Raji (cell line): ENCODE data around the gene JAKMIP1.

Source experiments
- POLR2A ChIP-seq: IDR thresholded peaks from 2 replicates; pipeline ENCODE4 v1.6.1; 2011; ENCODE audit warnings: low read depth, low read length, control low read depth; ENCODE audit not compliant: insufficient read depth

Gene JAKMIP1

GRCh38 chr4:6115746-6116586 is 84.4 kb downstream of the JAKMIP1 start:
- no peak for TF ChIP-seq POLR2A

DNA sequence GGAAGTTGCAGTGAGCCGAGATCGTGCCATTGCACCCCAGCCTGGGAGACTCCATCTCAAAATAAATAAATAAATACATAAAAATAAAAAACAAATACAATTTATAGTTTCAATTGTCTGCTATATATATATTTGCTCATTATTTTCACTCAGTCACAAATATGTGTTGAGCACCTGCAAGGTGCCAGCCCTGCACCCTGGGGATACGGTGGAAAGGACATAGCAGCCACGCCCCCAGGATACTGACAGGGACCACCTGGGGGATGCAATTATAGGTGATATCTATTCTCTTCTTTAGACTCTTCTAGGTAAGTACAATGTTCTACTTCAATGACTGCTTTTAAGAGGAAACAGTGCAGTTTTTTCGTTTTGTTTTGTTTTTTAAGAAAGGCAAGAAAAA is 85.0 kb downstream of the JAKMIP1 start:
- TF ChIP-seq POLR2A, result no peak

GRCh38 chr4:6114601-6115000 is 85.7 kb downstream of the JAKMIP1 start:
- no peak for TF ChIP-seq POLR2A

GRCh38 chr4:6114181-6114580 is 86.2 kb downstream of the JAKMIP1 start:
- no peak for TF ChIP-seq POLR2A

- TF ChIP-seq POLR2A, result no peak
Observed at GRCh38 chr4:6113641-6114040, 86.7 kb downstream of the JAKMIP1 start.

DNA sequence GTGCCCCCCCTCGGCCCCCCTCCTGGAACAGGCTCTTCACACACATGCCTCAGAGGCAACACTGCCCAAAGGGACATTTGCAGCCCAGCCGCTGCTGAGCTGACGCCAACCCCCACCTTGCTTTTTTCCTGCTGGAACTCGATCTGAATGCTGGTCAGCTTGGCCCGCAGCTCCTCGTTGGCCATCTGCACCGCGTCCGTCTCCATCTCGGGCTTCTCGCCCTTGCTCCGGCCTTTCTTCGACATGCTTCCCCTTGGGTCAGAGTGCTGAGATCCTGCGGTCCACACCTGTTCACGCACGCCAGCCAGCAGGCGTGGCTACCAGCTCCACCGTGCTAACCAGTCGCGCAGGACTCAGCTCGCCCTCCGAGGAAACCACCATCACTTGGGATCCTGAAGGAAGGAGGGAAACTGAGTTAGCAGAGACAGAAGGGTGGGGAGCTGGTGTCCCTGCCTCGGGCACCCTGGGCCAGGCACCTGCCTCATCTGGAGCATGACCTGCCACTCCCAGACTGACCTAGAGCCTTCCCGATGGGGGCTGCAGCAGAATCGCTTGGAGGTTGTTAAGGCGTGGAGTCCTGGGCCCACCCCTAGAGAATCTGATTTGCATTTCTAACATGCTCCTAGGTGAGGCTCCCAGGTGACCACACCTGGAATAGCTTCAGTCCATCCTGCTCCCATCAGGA is 87.6 kb downstream of the JAKMIP1 start:
- TF ChIP-seq POLR2A, result no peak

DNA sequence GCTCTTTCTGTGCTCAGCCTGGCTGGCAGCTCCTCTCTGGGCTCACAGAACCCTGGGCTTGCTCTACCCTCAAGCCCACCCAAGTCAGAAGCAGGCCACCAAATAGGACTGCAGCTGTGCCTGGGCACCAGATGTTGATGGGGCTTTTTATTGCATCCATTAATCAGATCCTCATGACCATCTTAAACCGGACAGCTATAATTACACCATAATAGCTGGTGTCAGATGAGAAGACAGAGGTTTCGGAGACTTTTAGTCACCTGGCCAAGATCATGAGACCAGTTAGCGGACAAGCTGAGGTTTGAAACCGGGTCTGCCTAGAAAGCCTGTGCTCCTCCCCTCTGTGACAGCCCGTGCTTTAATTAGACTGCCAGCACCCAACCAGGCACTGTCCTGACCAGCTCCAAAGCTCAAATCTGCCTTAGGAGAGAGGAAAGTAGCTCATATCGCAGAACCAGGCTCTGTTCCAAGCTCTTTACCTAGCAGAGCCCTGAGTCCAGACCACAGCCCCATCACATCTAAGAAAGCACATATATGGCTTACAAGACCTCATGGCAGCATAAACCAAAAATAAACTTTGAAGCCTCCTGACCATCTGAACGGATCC is 88.9 kb downstream of the JAKMIP1 start:
- TF ChIP-seq POLR2A, result no peak

DNA sequence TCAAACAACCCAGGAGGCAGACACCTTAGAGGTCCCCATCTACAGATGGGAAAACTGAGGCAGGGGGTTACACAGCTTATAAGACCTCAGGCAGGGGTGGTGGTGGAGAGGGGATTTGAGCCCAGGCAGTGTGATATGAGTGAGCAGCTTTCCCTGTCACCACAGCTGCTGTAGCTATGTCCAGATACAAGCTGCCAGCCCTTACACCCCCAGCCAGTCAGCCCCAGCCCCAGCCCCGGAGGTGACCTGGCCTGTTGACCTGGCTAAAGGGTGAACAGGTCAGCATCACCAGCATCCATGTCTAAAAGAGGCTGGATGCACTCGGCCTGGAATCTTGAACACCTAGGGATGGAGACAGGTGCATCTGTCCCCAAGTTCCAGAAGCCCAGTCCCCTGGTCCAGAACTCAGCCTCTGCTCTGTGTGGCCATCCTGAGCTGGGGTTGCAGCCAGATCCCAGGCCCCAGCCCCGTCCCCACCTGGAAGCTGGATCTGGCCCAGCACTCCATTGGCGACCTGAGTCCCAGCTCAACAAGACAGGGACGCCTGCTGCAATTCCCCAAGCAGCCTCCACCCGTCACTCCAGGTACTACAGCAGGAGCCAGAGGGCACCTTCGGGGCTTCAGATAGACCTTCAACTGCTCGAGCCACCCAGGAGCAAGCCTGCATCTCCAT is 89.5 kb downstream of the JAKMIP1 start:
- TF ChIP-seq POLR2A, result no peak

DNA sequence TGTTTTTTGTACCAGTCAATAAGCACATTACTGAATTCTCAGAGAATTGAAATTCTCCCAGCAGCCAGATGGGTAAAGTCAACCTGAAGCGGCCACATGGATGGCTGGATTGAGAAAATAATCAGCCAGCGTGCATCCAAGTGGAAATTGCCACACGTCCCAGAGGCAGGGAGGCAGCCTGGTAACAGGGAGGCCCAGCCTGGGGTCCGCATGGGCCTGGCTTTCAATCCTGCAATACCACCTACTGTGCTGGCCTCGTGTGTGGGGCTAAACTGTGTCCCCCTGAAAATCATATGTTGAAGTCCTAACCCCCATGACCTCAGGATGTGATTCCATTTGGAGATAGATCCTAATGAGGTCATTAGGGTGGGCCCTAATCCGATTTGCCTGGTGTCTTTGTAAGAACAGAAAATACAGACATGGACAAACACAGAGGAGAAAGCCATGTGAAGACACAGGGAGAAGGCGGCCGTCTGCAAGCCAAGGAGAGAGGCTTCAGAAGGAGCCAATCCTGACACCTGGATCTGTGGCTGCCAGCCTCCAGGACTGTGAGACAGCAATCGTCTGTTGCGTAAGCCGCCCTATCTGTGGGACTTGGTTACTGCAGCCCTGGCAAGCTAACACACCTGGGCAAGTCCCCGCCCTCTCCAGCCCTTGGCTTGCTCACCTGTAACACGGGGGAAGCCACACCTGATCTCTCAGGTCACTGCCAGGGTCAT is 90.3 kb downstream of the JAKMIP1 start:
- no peak for TF ChIP-seq POLR2A

DNA sequence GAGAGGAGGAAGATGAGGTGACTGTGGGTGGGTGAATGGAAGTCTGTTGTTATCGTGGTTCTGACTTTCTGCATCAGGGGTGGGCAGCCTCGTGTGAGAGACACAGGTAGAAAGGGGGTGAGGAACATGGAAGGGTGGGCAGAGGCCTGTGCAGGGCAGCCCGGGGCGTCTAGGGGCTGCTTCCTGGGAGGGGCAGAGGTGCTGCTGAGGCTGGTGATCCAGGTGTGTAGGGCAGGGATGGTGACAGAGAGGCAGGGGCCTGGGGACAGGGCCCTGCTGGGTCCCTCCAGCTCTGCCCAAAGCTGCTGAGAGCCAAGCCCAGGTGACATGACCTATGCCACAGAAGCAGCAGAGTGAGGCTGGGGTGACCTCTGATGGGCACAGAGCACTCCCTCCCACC is 92.5 kb downstream of the JAKMIP1 start:
- no peak for TF ChIP-seq POLR2A

DNA sequence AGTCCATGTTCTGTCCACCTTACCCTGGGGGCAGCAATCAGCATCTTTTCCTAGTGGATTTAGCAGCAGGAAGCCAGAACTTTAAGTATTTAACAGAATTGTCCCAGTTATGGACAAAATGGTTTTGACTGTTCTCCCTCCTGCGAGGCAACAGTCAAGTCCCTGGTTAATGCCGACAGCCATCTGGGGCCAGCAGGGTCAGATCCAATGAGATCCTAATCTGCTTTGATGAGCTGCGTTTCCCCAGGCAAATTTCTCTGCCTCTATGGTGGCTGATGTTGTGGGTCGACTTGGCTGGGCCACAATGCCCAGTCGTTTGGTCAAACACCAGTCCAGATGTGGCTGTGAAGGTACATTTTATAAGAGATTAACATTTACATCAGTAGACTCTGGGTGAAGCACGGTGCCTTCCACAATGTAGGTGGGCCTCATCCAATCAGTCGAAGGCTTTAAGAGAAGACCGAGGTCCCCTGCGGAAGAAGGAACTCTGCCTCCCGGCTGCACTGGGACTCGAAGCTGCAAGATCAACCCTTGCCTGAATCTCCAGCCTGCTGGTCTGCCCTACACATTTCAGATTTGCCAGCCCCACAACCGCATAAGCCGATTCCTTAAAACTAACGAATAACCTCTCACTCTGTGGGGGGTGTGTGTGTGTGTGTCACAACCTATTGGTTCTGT is 93.1 kb downstream of the JAKMIP1 start:
- TF ChIP-seq POLR2A, result no peak

DNA sequence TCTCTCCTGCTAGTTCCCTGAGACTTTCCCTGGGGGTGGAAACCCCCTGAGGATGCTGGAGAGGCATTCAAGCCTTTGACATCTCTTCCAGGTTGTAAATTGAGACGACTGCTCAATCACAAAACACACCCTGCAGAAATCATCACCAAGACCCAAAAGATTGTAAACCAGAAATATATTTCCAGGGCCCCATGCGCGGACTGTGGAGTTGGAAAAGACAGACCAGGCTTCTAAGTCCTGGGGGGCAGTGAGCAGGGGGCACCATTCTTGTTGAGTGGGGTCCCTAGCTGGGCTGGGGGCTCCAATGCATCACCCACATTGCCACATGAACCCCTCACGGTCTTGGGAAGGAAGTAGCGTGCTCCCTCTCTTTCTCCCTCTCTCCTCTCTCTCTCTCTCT is 94.2 kb downstream of the JAKMIP1 start:
- TF ChIP-seq POLR2A, result no peak

- no peak for TF ChIP-seq POLR2A
Observed at GRCh38 chr4:6105311-6105911, 94.9 kb downstream of the JAKMIP1 start.
